AML-193 (cell line): ENCODE measurements around the gene CDK3.

Source experiments
- DNase-seq, 2 experiments: peaks; one replicate each; lab custom pipeline; 2025; lab: John Stamatoyannopoulos, UW

Gene CDK3

GRCh38 chr17:75991396-75991795, 9.3 kb upstream of the CDK3 start:
- DNase-seq = no peak

DNA sequence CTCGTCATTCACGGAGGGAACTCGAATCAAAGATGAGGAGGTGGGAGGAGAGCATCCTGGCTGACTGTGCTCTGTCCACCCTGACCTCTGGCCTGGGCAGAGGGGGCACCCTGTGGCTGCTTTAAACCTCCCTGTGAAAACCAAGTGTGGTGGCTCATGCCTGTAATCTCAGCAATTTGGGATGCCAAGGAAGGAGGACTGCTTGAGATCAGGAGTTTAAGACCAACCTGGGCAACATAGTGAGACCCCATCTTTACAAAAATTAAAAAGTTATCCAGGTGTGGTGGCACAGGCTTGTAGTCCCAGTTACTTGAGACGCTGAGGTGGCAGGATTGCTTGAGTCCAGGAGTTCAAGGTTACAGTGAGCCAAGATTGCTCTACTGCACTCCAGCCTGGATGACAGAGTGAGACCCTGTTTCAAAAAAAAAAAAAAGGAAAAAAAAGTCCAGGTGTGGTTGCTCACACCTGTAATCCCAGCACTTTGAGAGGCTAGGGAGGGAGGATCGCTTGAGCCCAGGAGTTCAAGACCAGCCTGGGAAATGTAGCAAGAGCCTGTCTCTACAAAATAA, 5.8 kb upstream of the CDK3 start:
- DNase-seq = no peak

GRCh38 chr17:75995385-75995925, 5.2 kb upstream of the CDK3 start:
- DNase-seq = no peak

DNA sequence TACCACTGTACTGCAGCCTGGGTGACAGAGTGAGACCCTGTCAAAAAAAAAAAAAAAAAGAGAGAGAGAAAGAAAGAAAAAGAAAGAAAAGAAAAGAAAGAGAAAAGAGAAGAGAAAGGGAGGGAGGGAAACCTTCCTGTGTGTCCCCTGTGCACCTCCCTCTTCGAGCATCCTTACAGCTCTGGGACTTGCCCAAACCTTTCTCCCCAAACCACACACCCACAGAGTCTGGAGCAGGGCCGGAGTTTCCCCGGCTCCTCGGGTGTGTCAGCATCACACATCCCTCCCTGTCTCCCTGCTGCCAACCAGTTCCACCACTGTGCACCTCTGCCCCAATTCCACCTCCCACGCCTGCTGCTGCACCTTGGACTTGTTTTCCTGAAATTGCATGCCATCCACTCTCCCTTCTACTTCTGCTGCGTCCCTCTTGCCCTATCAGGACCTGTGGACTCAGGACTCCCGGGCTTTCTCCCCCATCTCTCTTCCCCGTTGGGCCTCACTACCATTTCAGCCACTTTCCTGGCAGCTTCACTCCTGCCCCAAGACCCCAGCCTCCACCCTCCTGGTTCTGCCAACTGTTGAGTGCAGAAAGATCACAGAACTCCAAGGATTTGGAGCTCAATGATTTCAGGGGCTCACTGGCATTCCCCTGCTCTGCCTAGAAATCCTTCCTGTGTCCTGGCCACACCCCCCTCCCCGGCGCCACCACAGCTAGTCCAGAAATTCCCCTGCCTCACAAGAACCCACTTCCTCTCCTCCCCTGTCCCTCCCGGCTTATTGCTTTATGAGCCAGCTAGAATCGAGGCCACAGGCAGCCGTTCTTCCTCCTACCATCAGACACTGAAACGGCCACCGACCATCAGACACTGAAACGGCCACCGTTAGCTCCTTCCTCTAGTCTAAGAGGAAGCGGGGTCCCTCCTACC, 3.7 kb upstream of the CDK3 start:
- peak; percentile 75 to 79 for DNase-seq

DNA sequence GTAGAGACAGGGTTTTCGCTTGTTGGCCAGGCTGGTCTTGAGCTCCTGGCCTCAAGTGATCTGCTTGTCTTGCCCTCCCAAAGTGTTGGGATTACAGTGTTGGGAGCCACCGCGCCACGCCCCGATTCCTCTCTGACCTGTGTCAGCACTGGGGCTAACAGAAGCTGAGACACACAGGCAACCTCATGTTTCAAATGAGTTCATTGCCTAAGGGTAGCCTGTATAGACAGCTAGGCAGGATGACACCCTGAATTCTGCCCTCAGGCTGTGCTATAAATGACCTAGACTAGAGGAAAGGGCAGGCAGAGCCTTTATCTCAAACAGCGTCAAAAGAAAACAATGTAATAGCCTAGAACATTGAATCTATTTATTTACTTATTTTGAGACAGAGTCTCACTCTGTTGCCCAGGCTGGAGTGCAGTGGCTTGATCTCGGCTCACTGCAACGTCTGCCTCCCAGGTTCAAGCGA, 2.3 kb upstream of the CDK3 start:
- no peak for DNase-seq

GRCh38 chr17:76000016-76000754, 470 bp upstream of the CDK3 start:
- DNase-seq = peak; percentile 51

GRCh38 chr17:76002100-76002499, 1.4 kb downstream of the CDK3 start:
- DNase-seq = no peak

- DNase-seq = no peak
Observed at GRCh38 chr17:76003915-76004314, 3.3 kb downstream of the CDK3 start.

GRCh38 chr17:76004750-76005262, 4.2 kb downstream of the CDK3 start:
- DNase-seq = no peak

- DNase-seq = peak; percentile 74 to 79
Observed at GRCh38 chr17:76005263-76006149, 4.9 kb downstream of the CDK3 start.

- no peak for DNase-seq
Observed at GRCh38 chr17:76007131-76007849, 6.6 kb downstream of the CDK3 start.

GRCh38 chr17:76007850-76008165, 7.2 kb downstream of the CDK3 start:
- DNase-seq = no peak

GRCh38 chr17:76008208-76008607, 7.6 kb downstream of the CDK3 start:
- no peak for DNase-seq

- DNase-seq = no peak
Observed at GRCh38 chr17:76008630-76009425, 8.2 kb downstream of the CDK3 start.

- no peak for DNase-seq
Observed at GRCh38 chr17:76009447-76009846, 8.8 kb downstream of the CDK3 start.

DNA sequence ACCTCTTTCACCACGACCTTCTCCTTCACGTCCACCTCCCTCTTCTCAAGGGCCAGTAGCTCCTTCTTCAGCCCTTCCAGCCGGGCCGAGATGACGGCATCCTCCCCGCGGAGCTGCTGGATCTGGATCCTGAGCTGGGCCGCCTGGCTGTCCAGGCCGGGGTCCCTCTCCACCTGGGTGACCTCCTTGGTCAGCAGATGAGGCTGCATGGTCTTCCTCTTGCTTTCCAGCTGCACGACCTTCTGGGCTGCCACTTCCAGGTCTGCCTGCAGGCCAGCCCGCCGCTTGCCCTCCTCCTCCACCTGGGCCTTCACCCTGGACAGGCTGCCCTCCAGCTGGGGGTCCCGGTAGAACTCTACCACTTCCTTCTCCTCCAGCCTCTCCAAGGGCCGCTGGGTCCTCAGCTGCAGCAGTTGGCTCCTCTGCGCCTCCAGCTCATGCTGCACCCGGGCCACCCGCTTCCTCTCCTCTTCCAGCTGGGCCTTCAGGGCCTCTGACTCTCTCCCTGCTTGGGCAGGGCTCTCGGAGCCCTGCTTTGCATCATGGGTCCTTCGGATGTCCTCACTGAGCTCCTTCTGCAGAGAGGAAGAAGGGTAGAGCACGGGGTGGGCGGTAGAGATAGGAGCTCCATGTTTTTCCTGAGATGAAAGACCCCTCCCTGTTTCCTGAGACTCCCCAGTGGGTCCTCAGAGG, 9.5 kb downstream of the CDK3 start:
- no peak for DNase-seq

DNA sequence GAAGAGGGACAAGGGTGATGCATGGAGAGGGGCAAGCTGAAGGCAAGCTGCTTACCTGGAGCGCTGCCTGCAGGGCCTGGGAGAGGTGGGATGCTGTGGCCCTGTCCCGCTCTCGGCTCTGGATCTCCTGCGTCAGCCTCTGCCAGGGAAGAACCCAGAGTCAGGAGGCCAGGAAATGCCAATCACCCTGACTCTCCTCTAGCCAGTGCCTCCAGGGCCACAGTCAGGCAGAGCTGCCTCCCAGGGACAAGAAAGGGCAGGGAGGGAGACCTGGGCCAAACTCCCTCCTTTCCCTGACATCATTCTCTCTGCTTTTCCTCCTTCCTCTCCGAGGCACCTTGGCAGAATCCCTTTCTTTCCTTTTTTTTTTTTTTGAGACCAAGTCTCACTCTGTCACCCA, 11.3 kb downstream of the CDK3 start:
- DNase-seq = no peak

DNA sequence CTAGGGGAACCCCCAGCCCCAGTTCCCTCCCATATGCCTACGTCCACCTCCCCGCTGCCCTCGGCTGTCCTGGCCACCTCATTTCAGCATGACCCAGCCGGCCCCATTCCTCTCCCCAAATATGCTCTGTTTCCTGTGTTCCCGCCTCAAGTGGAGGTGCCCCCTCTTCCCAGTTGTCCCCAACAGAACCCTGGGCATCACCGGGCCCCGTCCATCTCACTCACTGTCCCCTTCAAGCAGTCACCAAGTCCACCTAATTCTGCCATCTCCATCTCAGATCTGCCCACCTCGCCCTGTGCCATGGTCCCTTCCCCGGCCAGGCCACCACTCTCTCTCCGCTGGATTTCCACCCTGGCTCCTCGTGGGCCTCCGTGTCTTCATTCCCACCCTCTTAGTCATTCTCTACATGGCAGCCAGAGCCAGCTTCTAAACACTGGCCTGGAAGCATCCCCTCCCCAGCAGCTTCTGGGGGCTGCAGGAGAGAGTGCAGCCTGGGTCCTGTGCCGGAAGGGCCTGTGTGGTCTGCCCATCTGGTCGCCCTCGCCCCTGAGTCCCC, 12.8 kb downstream of the CDK3 start:
- no peak for DNase-seq
